Neural progenitor cell (in vitro differentiated cells): ENCODE results near the gene ARMC9. TPM values are rescaled to one million over a fixed set of nuclear protein-coding genes. Genes with fewer than 3 reads are reported as not detected.

Experiments used
- DNase-seq: peaks from one replicate; pipeline ENCODE4 v3.0.0-alpha.2; 2016; ENCODE audit warnings: low spot score
- H2AFZ ChIP-seq: fragments of 200-600 bp; sonication (generic); replicated peaks from 2 replicates; pipeline ENCODE4 v1.6.1; 2016; ENCODE audit warnings: antibody characterized with exemption
- H3F3A ChIP-seq: fragments of 200-600 bp; sonication (generic); 2 replicates; pipeline ENCODE4 v1.6.1; 2016; ENCODE audit warnings: antibody characterized with exemption, low read depth
- H3K27ac ChIP-seq: fragments of 200-600 bp; sonication (generic); 2 replicates; pipeline ENCODE4 v1.5.1; 2016; ENCODE audit warnings: mild to moderate bottlenecking
- H3K27me3 ChIP-seq: fragments of 200-600 bp; sonication (generic); 2 replicates; pipeline ENCODE4 v1.6.1; 2016; ENCODE audit warnings: mild to moderate bottlenecking, moderate library complexity
- H3K36me3 ChIP-seq: fragments of 200-600 bp; sonication (generic); 2 replicates; pipeline ENCODE4 v1.5.1; 2016
- H3K4me1 ChIP-seq: fragments of 200-600 bp; sonication (generic); 2 replicates; pipeline ENCODE4 v1.6.1; 2016; ENCODE audit warnings: mixed run types
- H3K4me2 ChIP-seq: fragments of 200-600 bp; sonication (generic); 2 replicates; pipeline ENCODE4 v1.6.1; 2016
- H3K4me3 ChIP-seq: fragments of 200-600 bp; sonication (generic); 2 replicates; pipeline ENCODE4 v1.5.1; 2016
- H3K79me2 ChIP-seq: fragments of 200-600 bp; sonication (generic); 2 replicates; pipeline ENCODE4 v1.6.1; 2016; ENCODE audit warnings: low read depth
- H3K9ac ChIP-seq: fragments of 200-600 bp; sonication (generic); 2 replicates; pipeline ENCODE4 v1.6.1; 2016
- H3K9me3 ChIP-seq: fragments of 200-600 bp; sonication (generic); 2 replicates; pipeline ENCODE4 v1.5.1; 2016; ENCODE audit warnings: low read depth
- H4K20me1 ChIP-seq: fragments of 200-600 bp; sonication (generic); 2 replicates; pipeline ENCODE4 v1.6.1; 2016; ENCODE audit warnings: low read depth
- H3K27ac Mint-ChIP-seq: 3 replicates; pipeline ENCODE4 v1.8.0; 2021; ENCODE audit warnings: mixed read lengths
- H3K27me3 Mint-ChIP-seq: 2 replicates; pipeline ENCODE4 v1.8.0; 2022; ENCODE audit warnings: low read depth, mild to moderate bottlenecking, inconsistent platforms, moderate library complexity, mixed read lengths; ENCODE audit not compliant: insufficient read depth
- H3K36me3 Mint-ChIP-seq: 3 replicates; pipeline ENCODE4 v1.8.0; 2021; ENCODE audit warnings: mixed read lengths
- H3K4me1 Mint-ChIP-seq: 3 replicates; pipeline ENCODE4 v1.8.0; 2021; ENCODE audit warnings: mixed read lengths
- H3K4me3 Mint-ChIP-seq: 3 replicates; pipeline ENCODE4 v1.8.0; 2021; ENCODE audit warnings: mild to moderate bottlenecking, moderate library complexity, mixed read lengths
- H3K9me3 Mint-ChIP-seq: 3 replicates; pipeline ENCODE4 v1.8.0; 2020; ENCODE audit warnings: mixed read lengths
- CTCF ChIP-seq: fragments of 200-600 bp; sonication (generic); IDR thresholded peaks from 2 replicates; pipeline ENCODE4 v1.5.1; 2017; ENCODE audit warnings: antibody characterized with exemption, mild to moderate bottlenecking
- EZH2 ChIP-seq: fragments of 200-600 bp; sonication (generic); IDR thresholded peaks from 2 replicates; pipeline ENCODE4 v1.6.1; 2017; ENCODE audit warnings: antibody characterized with exemption, mild to moderate bottlenecking, moderate library complexity
- EZH2phosphoT487 ChIP-seq: fragments of 200-600 bp; sonication (generic); IDR thresholded peaks from 2 replicates; pipeline ENCODE4 v1.6.1; 2017; ENCODE audit warnings: antibody characterized with exemption
- total RNA-seq: library from RNA; depleted of rRNA; stranded (reverse); fragments of >200 nt; gene quantifications from 2 replicates; pipeline ENCODE4 v1.2.3, GENCODE V29; 2015; ENCODE audit warnings: low replicate concordance

The ARMC9 gene
- total RNA-seq, 1 donor from 2014 or later: 45.8 TPM

DNA sequence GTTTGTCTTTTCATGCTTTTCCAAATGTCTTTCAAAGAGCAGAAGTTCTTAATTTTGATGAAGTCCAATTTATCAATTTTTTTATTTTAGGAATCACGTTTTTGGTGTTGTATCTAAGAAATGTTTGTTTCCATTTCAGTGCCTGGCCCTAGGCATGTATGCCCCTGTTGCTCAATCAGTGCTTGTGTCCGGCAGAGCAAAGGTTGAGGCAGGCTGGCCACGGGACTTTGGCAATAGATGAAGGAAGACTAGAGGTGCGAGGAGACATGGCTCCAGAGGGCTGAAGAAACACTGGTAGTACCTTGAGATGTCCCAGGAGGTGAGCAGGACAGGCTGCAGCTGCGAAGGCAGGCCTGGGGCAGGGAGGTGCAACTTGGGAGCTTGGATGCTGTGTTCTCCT is 187.0 kb downstream of the ARMC9 start:
- Histone ChIP-seq H3K9me3 (no peaks in the 10 kb centered on the region), H3K27me3 (no peaks in the 10 kb centered on the region), H3K9ac (no peak overlapping the region), H3K4me3 (no peak overlapping the region), H3K4me2 (no peak overlapping the region), H3F3A (no peaks in the 10 kb centered on the region), H3K36me3 (no peaks in the 10 kb centered on the region), H3K4me1 (no peaks in the 10 kb centered on the region), H2AFZ (no peak overlapping the region), H3K79me2 (no peaks in the 10 kb centered on the region), H3K27ac (no peak overlapping the region), H4K20me1 (no peaks in the 10 kb centered on the region)
- peaks cover 15% of the 10 kb centered on the region for H3K27me3 Mint-ChIP-seq
- H3K27ac Mint-ChIP-seq: no peak overlapping the region
- TF ChIP-seq CTCF: no peak
- TF ChIP-seq EZH2phosphoT487: no peak
- TF ChIP-seq EZH2: no peak
- H3K9me3 Mint-ChIP-seq: peaks cover 14% of the 10 kb centered on the region
- H3K36me3 Mint-ChIP-seq: peaks cover 6% of the 10 kb centered on the region
- no peak overlapping the region for H3K4me3 Mint-ChIP-seq
- no peak for DNase-seq
- H3K4me1 Mint-ChIP-seq: peaks cover 3% of the 10 kb centered on the region

- Histone ChIP-seq H3K9me3 (no peaks in the 10 kb centered on the region), H3K36me3 (no peaks in the 10 kb centered on the region), H3K4me2 (no peak overlapping the region), H3K9ac (no peak overlapping the region), H2AFZ (no peak overlapping the region), H3K27me3 (no peaks in the 10 kb centered on the region), H3K79me2 (no peaks in the 10 kb centered on the region), H3K4me3 (no peak overlapping the region), H3K27ac (no peak overlapping the region), H3F3A (no peaks in the 10 kb centered on the region), H3K4me1 (no peaks in the 10 kb centered on the region), H4K20me1 (no peaks in the 10 kb centered on the region)
- Mint-ChIP-seq H3K27me3 (peaks cover 15% of the 10 kb centered on the region), H3K36me3 (peaks cover 6% of the 10 kb centered on the region), H3K9me3 (peaks cover 14% of the 10 kb centered on the region), H3K27ac (no peak overlapping the region), H3K4me1 (peaks cover 3% of the 10 kb centered on the region), H3K4me3 (no peak overlapping the region)
- no peak for TF ChIP-seq CTCF
- TF ChIP-seq EZH2phosphoT487: no peak
- TF ChIP-seq EZH2: no peak
- no peak for DNase-seq
Measured at GRCh38 chr2:231386446-231386845, 188.0 kb downstream of the ARMC9 start.

- Histone ChIP-seq H3K27me3 (no peaks in the 10 kb centered on the region), H2AFZ (no peak overlapping the region)
Measured at GRCh38 chr2:231387904-231388724, 189.7 kb downstream of the ARMC9 start.

More at GRCh38 chr2:231387904-231388724, 189.7 kb downstream of the ARMC9 start:
- H3K4me1 Mint-ChIP-seq: peaks cover 7% of the 10 kb centered on the region
- H3K27ac Mint-ChIP-seq: no peak overlapping the region
- H3K9ac ChIP-seq: no peak overlapping the region
- no peaks in the 10 kb centered on the region for H3K9me3 ChIP-seq
- H3K4me3 Mint-ChIP-seq: no peak overlapping the region
- no peak for TF ChIP-seq CTCF
- TF ChIP-seq EZH2: no peak
- TF ChIP-seq EZH2phosphoT487: no peak
- H3K36me3 ChIP-seq: no peaks in the 10 kb centered on the region
- H3K27me3 Mint-ChIP-seq: peaks cover 13% of the 10 kb centered on the region
- no peaks in the 10 kb centered on the region for H3K79me2 ChIP-seq
- peaks cover 6% of the 10 kb centered on the region for H3K36me3 Mint-ChIP-seq
- no peak overlapping the region for H3K27ac ChIP-seq
- peaks cover 7% of the 10 kb centered on the region for H3K4me1 ChIP-seq
- H3K9me3 Mint-ChIP-seq: peaks cover 14% of the 10 kb centered on the region
- no peak for DNase-seq
- H4K20me1 ChIP-seq: no peaks in the 10 kb centered on the region
- no peaks in the 10 kb centered on the region for H3F3A ChIP-seq
- H3K4me3 ChIP-seq: no peak overlapping the region
- no peak overlapping the region for H3K4me2 ChIP-seq
